HG02885 (cell line): ENCODE measurements around the gene KRT80.

ENCODE experiments used
- ATAC-seq: cut with Tn5 transposase; IDR thresholded peaks from one replicate; pipeline ENCODE4 v1.9.1; 2021; ENCODE audit warnings: mild to moderate bottlenecking; ENCODE audit not compliant: unreplicated experiment, poor library complexity

The KRT80 gene

GRCh38 chr12:52162981-52163380 is 28.8 kb downstream of the KRT80 start:
- no peak for ATAC-seq

- no peak for ATAC-seq
Measured at GRCh38 chr12:52160200-52160599, 31.6 kb downstream of the KRT80 start.

DNA sequence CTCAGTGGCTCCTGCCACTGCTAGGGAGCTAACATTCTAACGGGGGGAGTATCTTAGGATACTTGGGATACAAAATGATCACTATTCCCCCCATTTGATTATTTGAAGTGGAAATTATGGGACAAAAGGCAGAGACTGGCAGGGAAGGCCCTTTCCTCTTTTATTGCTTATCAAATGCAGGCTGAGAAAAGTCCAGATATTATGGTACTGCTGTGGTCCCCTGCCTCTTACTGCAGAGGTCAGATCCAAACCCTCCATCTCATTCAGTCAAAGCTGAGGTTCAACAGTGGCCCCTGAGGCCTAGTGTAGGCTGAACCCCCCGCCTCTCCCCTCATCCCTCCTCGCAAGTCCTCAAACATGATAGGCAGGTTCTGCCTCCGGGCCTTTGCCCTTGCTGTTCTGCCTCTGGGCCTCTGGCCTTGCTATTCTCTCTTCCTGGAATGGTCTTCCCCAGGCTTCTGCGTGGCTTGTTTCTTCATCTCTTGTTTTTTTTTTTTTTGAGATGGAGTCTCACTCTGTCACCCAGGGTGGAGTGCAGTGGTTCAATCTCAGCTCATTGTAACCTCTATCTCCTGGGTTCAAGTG is 34.2 kb downstream of the KRT80 start:
- no peak for ATAC-seq

DNA sequence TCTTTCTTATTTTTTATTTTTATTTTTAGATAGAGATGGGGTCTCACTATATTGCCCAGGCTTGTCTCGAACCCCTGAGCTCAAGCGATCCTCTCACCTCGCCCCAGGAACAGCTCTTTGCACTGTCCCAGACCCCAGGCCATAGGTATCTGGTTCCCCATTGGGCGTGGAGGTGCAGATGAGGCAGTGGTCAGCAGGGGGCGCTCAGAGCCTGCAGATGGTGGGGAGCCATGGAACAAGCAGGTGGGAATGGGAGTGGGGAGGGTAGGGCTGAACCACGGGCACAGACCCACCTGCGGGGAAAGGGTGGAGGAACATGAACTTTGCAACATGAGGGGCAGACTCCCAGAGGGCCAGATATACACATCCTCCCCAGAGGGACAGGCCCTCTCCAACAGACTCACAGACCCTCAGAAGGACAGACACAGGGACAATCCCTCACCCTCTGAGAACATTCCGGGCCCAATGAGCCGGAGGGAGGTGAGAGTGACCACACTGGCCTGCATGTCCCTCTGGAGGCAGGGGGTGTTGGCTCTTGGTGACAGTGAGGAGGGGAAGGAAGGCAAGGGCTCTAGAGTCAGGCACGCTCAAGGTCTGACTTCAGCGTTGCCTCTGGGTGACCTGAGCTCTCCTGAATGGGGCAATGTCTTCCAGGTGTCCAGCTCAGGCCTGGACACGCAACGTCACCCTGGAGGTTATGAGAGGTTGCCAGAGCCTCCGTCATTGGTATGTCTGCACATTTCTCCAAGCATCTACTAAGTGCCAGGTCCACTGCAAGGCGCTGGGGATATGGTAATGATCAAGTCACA is 34.9 kb downstream of the KRT80 start:
- no peak for ATAC-seq

DNA sequence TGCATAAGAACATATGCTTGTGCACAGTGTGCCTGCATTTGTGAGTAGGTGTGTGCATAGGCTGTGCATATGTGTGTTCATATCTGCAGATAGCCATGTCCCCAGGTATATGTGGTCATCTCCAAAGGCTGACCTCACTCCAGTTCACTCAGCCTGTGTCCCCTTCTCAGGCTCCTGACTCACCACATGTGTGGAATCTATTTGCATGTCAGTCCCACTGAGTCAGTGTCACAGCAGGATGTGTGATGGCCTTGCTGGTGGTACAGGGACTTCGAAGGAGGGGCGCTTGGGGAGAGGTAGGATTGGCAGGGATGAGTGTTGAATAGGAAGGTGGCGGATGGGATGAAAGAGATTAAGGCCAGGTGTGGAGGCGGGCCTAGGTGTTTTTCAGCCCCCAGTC is 35.5 kb downstream of the KRT80 start:
- ATAC-seq, result no peak

GRCh38 chr12:52155048-52155868 is 36.6 kb downstream of the KRT80 start:
- no peak for ATAC-seq

DNA sequence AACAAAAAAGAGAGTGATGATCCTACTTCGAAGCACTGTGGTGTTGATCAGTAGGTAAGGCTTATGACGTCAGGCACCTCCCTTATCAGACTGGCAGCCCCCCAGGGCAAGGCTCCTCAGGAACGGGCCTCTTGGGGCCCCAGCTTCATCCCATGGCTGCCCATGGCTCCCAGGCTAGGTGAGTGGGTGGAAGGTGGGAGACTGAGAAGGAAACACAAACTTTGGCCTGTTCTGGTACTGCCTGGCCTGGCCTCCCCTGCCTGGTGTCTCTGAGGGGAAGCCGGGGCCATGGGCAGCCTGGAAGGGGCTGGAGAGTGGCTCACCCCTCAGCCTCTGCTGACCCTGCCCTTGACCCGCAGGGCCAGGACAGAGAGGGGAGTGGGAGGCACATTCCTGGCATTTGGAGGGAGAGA is 38.9 kb downstream of the KRT80 start:
- no peak for ATAC-seq

DNA sequence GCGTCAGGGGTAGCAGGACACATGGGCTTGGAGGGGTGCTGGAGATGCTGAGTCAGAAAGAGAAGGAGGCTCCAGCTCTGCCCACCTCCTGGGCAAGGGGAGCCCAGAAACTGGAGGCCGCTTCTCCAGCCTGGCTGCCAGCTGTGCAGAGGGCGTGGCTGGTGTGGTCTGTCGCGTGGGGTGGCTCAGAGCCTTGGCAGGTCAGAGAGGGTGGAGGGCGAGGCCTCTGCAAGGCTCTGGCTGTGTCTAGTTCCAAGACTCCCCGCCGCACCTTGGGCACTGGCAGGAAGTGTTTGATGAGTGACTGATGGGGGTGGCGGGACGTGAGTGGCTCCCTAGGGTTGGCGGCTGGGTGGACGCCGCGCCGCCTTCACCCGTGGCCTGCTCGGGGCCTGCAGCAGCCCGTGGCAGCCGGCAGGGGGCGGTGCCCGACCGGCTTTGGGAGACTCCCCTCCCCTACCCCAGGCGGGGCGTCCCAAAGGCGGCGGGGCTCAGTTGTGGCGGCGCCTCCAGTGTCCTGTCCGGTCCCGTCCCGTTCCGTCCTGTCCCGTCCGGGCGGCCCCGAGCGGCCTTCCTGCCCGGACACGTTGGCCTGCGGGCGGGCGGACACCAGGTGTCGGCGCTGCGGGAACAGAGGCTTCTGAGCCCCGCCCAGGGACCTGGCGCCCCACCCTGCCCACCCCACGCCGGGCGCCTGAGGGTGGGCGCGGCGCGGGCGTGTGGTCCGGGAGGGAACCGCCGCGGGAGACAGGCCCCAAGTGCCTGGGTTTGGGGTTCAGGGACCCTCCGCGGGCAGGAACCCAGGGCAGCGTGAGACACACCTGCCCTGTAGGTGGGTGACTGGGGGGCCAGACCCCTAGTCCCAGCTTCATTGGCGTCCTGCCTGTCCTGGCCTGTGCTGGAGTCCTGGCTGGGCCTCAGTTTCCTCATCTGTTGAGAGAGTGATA is 39.7 kb downstream of the KRT80 start:
- ATAC-seq, result no peak

DNA sequence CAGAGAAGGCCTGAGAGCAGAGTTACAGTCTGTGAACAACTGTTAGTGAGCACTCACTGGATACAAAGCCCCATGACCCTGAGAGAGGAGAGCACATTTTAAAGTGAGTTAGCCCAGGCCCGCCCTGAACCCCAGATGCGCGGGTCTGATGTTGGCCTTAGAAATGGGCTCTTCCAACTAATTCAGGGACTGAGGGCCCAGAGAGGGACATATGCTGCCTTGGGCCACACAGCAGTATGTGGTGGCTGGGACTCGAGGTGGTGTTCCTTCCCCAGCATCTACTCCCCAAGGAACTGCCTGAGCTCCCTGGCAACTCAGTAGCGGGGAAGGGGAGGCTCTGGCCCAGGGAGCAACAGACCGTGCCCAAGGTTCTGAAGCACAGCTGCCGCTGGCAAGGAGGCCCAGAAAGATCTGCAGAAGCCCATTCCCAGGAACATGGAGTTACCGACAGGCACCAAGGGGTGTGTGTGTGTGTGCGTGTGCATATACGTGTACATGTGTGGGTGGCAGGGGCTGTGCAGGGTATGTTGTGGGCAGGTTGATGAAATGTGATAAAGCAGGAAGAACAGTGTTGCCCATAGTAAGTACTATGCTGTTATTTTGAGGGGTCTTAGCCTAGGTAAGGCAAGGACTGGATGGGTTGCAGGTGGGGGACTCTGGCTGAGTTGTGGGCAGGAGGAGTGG is 40.5 kb downstream of the KRT80 start:
- ATAC-seq, result no peak

- no peak for ATAC-seq
Measured at GRCh38 chr12:52149651-52150241, 42.1 kb downstream of the KRT80 start.

GRCh38 chr12:52149182-52149641 is 42.6 kb downstream of the KRT80 start:
- no peak for ATAC-seq

DNA sequence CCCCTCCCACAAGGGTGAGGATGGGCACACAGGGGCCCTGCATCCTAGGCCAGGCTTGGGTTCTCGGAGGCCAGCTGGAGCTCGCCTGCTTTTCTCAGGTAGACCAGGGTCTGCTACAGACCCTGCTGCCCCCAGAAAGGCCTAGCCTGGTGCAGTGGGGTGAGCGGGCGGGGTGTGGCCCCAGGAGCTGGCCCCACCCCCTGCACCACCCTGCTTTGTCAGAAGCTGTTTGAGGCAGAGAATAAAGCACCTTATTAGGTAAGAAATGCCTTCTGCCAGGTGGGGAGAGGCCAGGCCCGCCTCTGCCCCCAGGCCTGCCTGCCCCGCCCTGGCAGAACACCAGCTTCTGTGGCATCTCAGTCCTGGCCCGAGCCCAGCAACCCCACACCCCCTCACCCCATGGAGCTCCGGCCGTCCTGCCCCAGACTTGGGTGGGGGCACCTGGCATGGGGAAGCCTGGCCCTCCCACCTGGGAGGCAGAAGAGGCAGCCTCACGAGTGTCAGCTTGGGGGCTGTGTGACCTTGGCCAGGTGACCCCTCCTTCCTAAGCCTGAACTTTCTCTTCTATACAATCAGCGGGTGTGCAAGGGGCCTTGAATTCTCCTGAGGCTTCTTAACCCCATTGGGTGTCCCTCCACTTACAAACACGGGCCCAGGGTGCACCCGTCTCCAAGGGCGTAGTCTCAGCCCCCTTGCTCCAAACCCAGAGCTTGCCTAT is 43.2 kb downstream of the KRT80 start:
- no peak for ATAC-seq

GRCh38 chr12:52147964-52148463 is 43.8 kb downstream of the KRT80 start:
- ATAC-seq, result no peak

DNA sequence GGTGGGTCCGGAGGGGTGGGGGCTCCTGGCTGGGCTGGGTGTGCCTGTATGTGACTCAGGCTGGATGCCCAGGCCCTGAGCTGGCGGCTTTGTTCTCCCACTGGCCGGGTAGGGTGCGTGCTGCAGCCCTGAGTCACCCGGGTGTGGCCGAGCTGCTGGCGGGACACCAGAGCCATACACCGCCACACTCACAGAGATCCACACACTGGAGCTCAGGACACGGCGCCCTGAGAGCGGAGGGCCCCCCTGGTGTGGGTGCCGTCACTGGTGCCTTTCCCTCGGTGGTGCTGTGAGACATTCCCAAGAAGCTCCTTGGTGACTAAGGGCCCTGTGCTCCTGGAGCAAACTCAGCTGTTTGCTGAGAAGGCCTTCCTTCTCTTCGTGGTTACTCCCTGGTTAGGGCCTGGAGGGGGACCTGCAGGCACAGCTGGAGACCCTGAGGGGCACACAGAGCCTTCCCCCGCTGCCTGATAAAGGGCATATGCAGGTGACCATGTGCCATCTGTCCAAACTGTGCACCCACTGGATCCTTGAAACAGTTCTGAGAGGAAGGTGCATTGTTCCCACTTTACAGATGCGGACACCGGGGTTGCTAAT is 44.3 kb downstream of the KRT80 start:
- no peak for ATAC-seq

- no peak for ATAC-seq
Measured at GRCh38 chr12:52146822-52147366, 44.9 kb downstream of the KRT80 start.

DNA sequence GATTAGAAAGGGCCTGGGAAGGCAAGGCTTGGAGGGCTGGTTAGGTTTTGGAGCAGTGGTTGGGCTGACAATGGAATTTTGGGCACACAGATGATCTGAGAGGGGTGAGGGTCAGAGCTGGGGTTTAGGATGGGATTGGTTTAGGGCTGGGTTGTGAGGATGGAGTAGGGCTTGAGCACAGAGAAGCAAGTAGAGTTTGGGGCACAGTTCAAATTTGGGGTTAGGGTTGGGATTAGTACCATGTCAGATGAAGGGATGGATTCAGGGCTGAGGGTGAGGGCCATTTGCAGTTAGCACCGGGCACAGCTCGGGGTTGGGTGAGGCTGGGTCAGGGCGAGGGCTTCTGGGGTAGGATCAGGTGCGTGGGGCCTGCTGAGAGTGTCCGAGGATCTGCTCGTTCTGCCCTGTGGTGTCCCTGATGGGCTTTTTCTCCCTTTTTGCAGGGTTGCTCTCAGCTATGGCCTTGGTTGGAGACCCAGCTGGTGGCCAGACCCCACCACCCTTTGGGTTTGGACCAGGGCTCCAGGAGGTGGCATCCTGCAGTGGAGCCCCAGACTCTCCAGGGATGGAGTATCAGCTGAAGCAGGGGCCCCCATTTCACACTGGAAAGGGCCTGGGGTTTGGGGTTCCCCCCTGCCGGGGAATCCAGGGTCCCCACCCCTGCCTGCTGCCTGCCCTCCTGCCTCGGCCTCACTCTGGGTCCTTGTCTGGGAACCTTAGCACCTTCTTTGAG is 45.6 kb downstream of the KRT80 start:
- no peak for ATAC-seq
